Measurements from ENCODE around the gene GALNT12.

Gene GALNT12

GRCh38 chr9:98882569-98882923 lies 75.1 kb downstream of the GALNT12 start:
- FAIRE-seq: no peak

GRCh38 chr9:98883276-98883675 lies 75.8 kb downstream of the GALNT12 start:
- FAIRE-seq: no peak

- no peak for FAIRE-seq
These were observed 77.4 kb downstream of the GALNT12 start for GRCh38 chr9:98884849-98885248.

- no peak for FAIRE-seq
These were observed 78.3 kb downstream of the GALNT12 start for GRCh38 chr9:98885575-98886295.

GRCh38 chr9:98886691-98887229 lies 79.3 kb downstream of the GALNT12 start:
- no peak for FAIRE-seq

GRCh38 chr9:98887918-98888510 lies 80.5 kb downstream of the GALNT12 start:
- FAIRE-seq: no peak

GRCh38 chr9:98888801-98889421 lies 81.4 kb downstream of the GALNT12 start:
- no peak for FAIRE-seq

- no peak for FAIRE-seq
These were observed 82.8 kb downstream of the GALNT12 start for GRCh38 chr9:98890256-98890655.

GRCh38 chr9:98892288-98892687 lies 84.8 kb downstream of the GALNT12 start:
- FAIRE-seq: no peak

- no peak for FAIRE-seq
These were observed 85.2 kb downstream of the GALNT12 start for GRCh38 chr9:98892690-98893089.

GRCh38 chr9:98894171-98894570 lies 86.7 kb downstream of the GALNT12 start:
- no peak for FAIRE-seq

- no peak for FAIRE-seq
These were observed 87.3 kb downstream of the GALNT12 start for GRCh38 chr9:98894761-98895160.

GRCh38 chr9:98896632-98897031 lies 89.2 kb downstream of the GALNT12 start:
- FAIRE-seq: no peak

GRCh38 chr9:98897745-98898144 lies 90.3 kb downstream of the GALNT12 start:
- FAIRE-seq: no peak

- no peak for FAIRE-seq
These were observed 92.1 kb downstream of the GALNT12 start for GRCh38 chr9:98899408-98900056.

Measured in islet of Langerhans (tissue), 1 donor.